KBM-7 (cell line): ENCODE results near the gene NRIP1.
A peak's percentile ranks its signal among the peaks of the same experiment; 100 is the strongest.

ENCODE experiments used
- DNase-seq: peaks from one replicate; pipeline ENCODE4 v3.0.0-alpha.2; 2015
- in situ Hi-C: fragments of 300-500 bp; cut with MboI; formaldehyde crosslinking; loops from 2 replicates; pipeline ENCODE4 v1.14.3; 2020; ENCODE audit warnings: low sequenced_read_pairs, low pct_unique_long_range_greater_than_20kb, mixed read lengths

The NRIP1 gene, protein sequence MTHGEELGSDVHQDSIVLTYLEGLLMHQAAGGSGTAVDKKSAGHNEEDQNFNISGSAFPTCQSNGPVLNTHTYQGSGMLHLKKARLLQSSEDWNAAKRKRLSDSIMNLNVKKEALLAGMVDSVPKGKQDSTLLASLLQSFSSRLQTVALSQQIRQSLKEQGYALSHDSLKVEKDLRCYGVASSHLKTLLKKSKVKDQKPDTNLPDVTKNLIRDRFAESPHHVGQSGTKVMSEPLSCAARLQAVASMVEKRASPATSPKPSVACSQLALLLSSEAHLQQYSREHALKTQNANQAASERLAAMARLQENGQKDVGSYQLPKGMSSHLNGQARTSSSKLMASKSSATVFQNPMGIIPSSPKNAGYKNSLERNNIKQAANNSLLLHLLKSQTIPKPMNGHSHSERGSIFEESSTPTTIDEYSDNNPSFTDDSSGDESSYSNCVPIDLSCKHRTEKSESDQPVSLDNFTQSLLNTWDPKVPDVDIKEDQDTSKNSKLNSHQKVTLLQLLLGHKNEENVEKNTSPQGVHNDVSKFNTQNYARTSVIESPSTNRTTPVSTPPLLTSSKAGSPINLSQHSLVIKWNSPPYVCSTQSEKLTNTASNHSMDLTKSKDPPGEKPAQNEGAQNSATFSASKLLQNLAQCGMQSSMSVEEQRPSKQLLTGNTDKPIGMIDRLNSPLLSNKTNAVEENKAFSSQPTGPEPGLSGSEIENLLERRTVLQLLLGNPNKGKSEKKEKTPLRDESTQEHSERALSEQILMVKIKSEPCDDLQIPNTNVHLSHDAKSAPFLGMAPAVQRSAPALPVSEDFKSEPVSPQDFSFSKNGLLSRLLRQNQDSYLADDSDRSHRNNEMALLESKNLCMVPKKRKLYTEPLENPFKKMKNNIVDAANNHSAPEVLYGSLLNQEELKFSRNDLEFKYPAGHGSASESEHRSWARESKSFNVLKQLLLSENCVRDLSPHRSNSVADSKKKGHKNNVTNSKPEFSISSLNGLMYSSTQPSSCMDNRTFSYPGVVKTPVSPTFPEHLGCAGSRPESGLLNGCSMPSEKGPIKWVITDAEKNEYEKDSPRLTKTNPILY (N-terminal part only)

GRCh38 chr21:15064576-15065391, at the start of gene NRIP1:
NRIP1 (minus strand) TSS chr21:15065000; CDS start chr21:14968192, 96,808 bp downstream.
- DNase-seq, result peak; percentile 91
- in situ Hi-C loops, result no loop called here

- no peak for DNase-seq
- in situ Hi-C loops, result no loop called here
These were observed 48.1 kb upstream of the NRIP1 start for GRCh38 chr21:15112858-15113257.

GRCh38 chr21:15108801-15109200, 44.0 kb upstream of the NRIP1 start:
- DNase-seq, result no peak
- in situ Hi-C loops, result no loop called here

GRCh38 chr21:15104470-15104869, 39.7 kb upstream of the NRIP1 start:
- in situ Hi-C loops, result no loop called here
- DNase-seq, result no peak

DNA sequence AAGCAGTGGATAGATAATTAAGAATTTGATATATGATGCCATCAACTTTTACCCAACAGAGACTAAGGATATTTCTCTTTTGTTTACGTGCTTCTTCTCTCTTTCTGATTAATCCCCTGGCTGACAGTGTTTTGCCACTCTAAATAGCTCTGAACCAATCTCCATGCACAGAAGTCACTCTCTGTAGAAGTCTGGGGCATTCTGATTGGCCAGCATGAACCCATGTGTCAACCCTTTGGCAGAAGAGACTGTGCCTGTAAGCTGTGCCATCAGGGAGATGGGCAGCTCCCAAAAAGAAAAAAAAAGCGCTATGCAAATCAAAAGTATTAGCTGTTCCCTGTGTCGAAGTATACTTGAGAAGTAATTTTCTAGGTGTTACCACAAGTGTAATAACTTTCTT, 34.1 kb upstream of the NRIP1 start:
- in situ Hi-C loops, result no loop called here
- DNase-seq, result no peak

GRCh38 chr21:15098181-15098580, 33.4 kb upstream of the NRIP1 start:
- DNase-seq, result no peak
- in situ Hi-C loops, result no loop called here

DNA sequence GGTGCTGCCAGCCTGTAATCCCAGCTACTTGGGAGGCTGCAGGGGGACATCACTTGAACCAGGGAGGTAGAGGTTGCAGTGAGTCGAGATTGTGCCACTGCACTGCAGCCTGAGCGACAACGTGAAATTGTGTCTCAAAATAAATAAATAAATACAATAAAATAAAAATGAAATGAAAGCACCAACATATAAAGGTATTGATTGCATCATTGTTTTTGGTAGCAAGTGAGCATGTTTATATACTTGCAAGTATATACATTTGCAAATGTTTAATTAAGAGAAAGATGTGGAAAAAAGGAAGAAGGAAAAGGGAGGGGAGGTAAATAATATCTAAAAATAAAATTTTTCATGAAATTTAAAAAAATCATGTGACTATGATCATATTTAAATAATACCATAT, 32.8 kb upstream of the NRIP1 start:
- in situ Hi-C loops, result no loop called here
- DNase-seq, result no peak

DNA sequence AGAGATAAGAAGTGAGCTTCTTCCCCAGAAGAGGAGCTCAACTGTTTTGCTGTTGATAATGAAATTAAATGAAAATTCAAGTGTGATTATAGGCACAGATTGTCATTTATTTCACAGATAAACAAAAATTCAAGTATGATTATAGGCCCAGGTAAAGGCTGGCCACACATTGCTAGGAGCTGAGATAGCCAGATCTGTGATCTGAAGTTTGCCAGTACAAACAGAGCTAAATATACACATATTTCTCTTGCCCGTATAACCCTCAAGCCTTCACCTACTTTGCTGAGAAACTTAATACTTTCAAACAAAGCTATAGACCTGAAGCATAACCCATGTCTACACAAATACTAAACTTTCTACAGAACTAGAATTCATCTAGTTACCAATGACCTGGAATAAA, 31.3 kb upstream of the NRIP1 start:
- in situ Hi-C loops, result no loop called here
- DNase-seq, result no peak

GRCh38 chr21:15095326-15095725, 30.5 kb upstream of the NRIP1 start:
- in situ Hi-C loops, result no loop called here
- DNase-seq, result no peak

- in situ Hi-C loops, result no loop called here
- no peak for DNase-seq
These were observed 29.9 kb upstream of the NRIP1 start for GRCh38 chr21:15094706-15095105.

- no peak for DNase-seq
- in situ Hi-C loops, result no loop called here
These were observed 28.4 kb upstream of the NRIP1 start for GRCh38 chr21:15093216-15093615.

GRCh38 chr21:15092745-15093144, 27.9 kb upstream of the NRIP1 start:
- in situ Hi-C loops, result no loop called here
- no peak for DNase-seq

DNA sequence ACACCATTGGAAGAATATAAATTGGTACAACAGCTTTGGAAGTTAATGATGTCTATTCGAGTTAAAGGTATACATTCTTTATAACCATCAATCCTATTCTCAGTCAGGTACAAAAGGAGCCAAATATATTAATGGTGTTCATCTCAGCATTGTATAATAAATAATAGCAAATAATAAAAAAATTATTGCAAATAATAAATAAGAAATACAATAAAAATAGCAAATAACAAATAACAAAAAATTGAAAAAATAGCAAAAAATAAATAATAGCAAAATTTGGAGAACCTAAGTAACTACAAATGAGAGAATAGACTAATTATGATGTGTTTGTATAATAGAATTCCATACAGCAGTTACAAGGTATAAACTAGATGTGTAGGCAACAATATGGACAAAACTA, 25.6 kb upstream of the NRIP1 start:
- no peak for DNase-seq
- in situ Hi-C loops, result no loop called here

- in situ Hi-C loops, result no loop called here
- no peak for DNase-seq
These were observed 23.7 kb upstream of the NRIP1 start for GRCh38 chr21:15088488-15088887.

GRCh38 chr21:15084668-15085067, 19.9 kb upstream of the NRIP1 start:
- DNase-seq, result no peak
- in situ Hi-C loops, result no loop called here

- in situ Hi-C loops, result no loop called here
These were observed 15.7 kb upstream of the NRIP1 start for GRCh38 chr21:15080526-15080925.

GRCh38 chr21:15079269-15079668, 14.5 kb upstream of the NRIP1 start:
- in situ Hi-C loops, result no loop called here
- no peak for DNase-seq

More at GRCh38 chr21:15080526-15080925, 15.7 kb upstream of the NRIP1 start:
- no peak for DNase-seq

DNA sequence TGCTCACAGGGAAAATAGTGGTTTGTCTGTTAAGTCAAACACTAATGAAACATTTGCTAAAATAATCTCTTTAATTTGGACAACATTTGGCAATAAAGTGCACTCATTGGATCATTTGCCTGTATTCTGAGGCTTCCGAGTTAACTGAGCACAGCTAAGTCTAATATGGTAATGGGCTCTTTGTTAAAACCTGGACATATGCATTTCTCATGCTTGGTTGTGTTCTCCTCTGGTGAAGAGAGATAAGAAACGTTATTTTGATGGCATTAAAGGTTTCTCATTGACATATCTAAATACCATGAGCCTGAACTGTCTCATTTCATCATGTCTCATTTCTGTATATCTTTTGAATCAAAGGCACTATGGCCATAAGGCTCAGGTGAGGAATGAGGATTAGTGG, 13.4 kb upstream of the NRIP1 start:
- no peak for DNase-seq
- in situ Hi-C loops, result no loop called here

- in situ Hi-C loops, result no loop called here
- no peak for DNase-seq
These were observed 12.8 kb upstream of the NRIP1 start for GRCh38 chr21:15077529-15078145.
